ENCODE results near the gene SLC38A10. TPM values are rescaled to one million over a fixed set of nuclear protein-coding genes. Genes with fewer than 3 reads are reported as not detected.

SLC38A10 gene
- total RNA-seq, 1 experiment from 2014 or later, result 43.8 TPM

DNA sequence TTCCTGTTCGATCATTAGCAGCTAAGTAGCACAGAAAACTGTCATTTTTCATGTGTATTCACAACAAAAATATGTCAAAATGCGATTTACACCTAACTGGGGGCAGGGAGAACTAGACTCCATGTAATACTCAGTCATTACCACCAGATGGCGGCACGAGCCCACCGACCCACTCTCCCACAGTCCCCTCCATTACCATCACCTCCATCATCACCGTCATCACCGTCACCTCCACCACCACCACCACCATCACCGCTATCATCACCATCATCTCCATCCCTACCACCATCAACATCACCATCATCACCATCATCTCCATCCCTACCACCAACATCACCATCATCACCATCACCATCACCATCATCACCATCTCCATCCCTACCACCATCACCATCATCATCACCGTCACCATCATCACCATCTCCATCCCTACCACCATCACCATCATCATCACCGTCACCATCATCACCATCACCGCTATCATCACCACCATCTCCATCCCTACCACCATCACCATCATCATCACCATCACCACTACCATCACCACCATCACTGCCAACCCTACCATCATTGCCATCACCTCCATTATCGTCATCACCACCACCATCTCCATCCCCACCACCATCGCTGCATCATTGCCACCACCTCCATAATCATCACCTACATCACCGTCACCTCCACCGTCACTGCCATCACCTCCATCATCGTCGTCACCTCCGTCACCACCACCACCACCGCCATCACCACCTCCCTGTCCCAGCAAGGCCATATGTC lies 41.6 kb downstream of the SLC38A10 start:
- Histone ChIP-seq H4K91ac (ENCODE audit: insufficient read length, low read depth, low read length) (no peak overlapping the region), H3K23me2 (ENCODE audit: insufficient read length, low read depth, low read length, poor library complexity, severe bottlenecking) (no peaks in the 10 kb centered on the region), H2BK120ac (ENCODE audit: low read depth, low read length, poor library complexity, severe bottlenecking) (no peak overlapping the region), H2BK5ac (ENCODE audit: insufficient read length, low read length) (no peak overlapping the region), H4K5ac (ENCODE audit: insufficient read length, low read depth, low read length) (peak overlapping the region; percentile 8), H3K9me3 (ENCODE audit: control insufficient read depth, low read depth, low read length) (no peaks in the 10 kb centered on the region), H3K27ac (ENCODE audit: insufficient read length, low read depth, low read length) (no peak overlapping the region), H2AFZ (ENCODE audit: low read length) (no peak overlapping the region), H4K20me1 (ENCODE audit: control insufficient read depth, insufficient read depth, insufficient read length) (no peaks in the 10 kb centered on the region), H3K14ac (ENCODE audit: insufficient read depth, low read length) (no peak overlapping the region), H3K4ac (ENCODE audit: low read depth, low read length) (no peak overlapping the region), H3K4me1 (ENCODE audit: insufficient read depth, low read length) (no peaks in the 10 kb centered on the region), H3K27me3 (ENCODE audit: insufficient read depth, low read length) (no peaks in the 10 kb centered on the region), H2AK5ac (ENCODE audit: insufficient read length, low read length) (no peak overlapping the region), H3T11ph (ENCODE audit: low read length) (no peak overlapping the region), H4K8ac (replicated peaks; ENCODE audit: insufficient read length, low read depth, low read length) (no peak overlapping the region), H3K79me1 (ENCODE audit: insufficient read depth, low read depth, low read length, poor library complexity, severe bottlenecking) (no peaks in the 10 kb centered on the region), H3K18ac (ENCODE audit: insufficient read length, low read depth, low read length) (no peak overlapping the region), H2BK20ac (ENCODE audit: low read depth, low read length, poor library complexity, severe bottlenecking) (no peak overlapping the region), H2BK12ac (ENCODE audit: insufficient read length, low read depth, low read length) (no peak overlapping the region), H3K4me2 (ENCODE audit: insufficient read depth, insufficient read length, low read length) (no peak overlapping the region), H2BK15ac (ENCODE audit: low read depth, low read length) (no peak overlapping the region), H3K23ac (ENCODE audit: insufficient read length, low read depth, low read length) (no peak overlapping the region), H3K56ac (ENCODE audit: insufficient read length, low read depth, low read length) (no peak overlapping the region), H3K9ac (ENCODE audit: extremely low read depth, insufficient read length, low read length) (no peak overlapping the region), H3K79me2 (ENCODE audit: insufficient read depth, low read length) (no peaks in the 10 kb centered on the region)
- Mint-ChIP-seq H3K4me1 (peaks cover 15 to 25% of the 10 kb centered on the region in 2 experiments), H3K9me3 (no peaks in the 10 kb centered on the region; a peak in 1 of 5 replicates), H3K36me3 (ENCODE audit: insufficient read depth in 1 of 3, low read depth in 3 of 3) (peaks cover 9 to 17% (median 11%) of the 10 kb centered on the region in 3 experiments), H3K27me3 (ENCODE audit: low read depth) (no peaks in the 10 kb centered on the region), H3K4me3 (peak overlapping the region in 1 of 2 experiments; percentile 6; a peak in 2 of 5 replicates), H3K27ac (peak overlapping the region in 2 of 3 experiments; percentile 19 to 81; a peak in 1 of 7 replicates)
- TF ChIP-seq, protein P1, sequence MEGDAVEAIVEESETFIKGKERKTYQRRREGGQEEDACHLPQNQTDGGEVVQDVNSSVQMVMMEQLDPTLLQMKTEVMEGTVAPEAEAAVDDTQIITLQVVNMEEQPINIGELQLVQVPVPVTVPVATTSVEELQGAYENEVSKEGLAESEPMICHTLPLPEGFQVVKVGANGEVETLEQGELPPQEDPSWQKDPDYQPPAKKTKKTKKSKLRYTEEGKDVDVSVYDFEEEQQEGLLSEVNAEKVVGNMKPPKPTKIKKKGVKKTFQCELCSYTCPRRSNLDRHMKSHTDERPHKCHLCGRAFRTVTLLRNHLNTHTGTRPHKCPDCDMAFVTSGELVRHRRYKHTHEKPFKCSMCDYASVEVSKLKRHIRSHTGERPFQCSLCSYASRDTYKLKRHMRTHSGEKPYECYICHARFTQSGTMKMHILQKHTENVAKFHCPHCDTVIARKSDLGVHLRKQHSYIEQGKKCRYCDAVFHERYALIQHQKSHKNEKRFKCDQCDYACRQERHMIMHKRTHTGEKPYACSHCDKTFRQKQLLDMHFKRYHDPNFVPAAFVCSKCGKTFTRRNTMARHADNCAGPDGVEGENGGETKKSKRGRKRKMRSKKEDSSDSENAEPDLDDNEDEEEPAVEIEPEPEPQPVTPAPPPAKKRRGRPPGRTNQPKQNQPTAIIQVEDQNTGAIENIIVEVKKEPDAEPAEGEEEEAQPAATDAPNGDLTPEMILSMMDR (conservative IDR thresholded peaks at IDR 0.05), result peak; percentile 80
- WGBS (ENCODE audit: extremely low coverage, insufficient read length, low lambda C conversion rate), result 100% methylated on average over 5 of the region's 19 CpGs
- no peak for DNase-seq

Data from H9 (cell line).